Transverse colon (tissue), 4 donors: ENCODE measurements around the gene TCF7L2. TPM values are rescaled to one million over a fixed set of nuclear protein-coding genes. Genes with fewer than 3 reads are reported as not detected.

ENCODE experiments used
- DNase-seq: peaks from one replicate; pipeline ENCODE4 v3.0.0-alpha.2; 2019
- H3K27ac ChIP-seq, 4 donors: fragments of 200-600 bp; sonication (generic); 2 replicates each; pipeline ENCODE4 v1.5.1; 2016 to 2018; ENCODE audit warnings: inconsistent platforms in 4 of 4
- H3K27me3 ChIP-seq: fragments of 200-600 bp; sonication (generic); 2 replicates; pipeline ENCODE4 v1.5.1; 2017; ENCODE audit warnings: inconsistent platforms
- H3K36me3 ChIP-seq, 4 donors: fragments of 200-600 bp; sonication (generic); 2 replicates each; pipeline ENCODE4 v1.5.1; 2017 to 2019; ENCODE audit warnings: inconsistent platforms in 4 of 4
- H3K4me1 ChIP-seq, 4 donors: fragments of 200-600 bp; sonication (generic); 2 replicates each; pipeline ENCODE4 v1.5.1; 2017 to 2020; ENCODE audit warnings: inconsistent platforms in 4 of 4
- H3K4me3 ChIP-seq, 4 donors: fragments of 200-600 bp; sonication (generic); 1 replicate in 1 of 4; 2 replicates in 3 of 4; pipeline versions ENCODE4 v1.5.1 to v1.6.1; 2017 to 2019; ENCODE audit warnings: inconsistent platforms in 4 of 4
- H3K9me3 ChIP-seq, 2 donors: fragments of 200-600 bp; sonication (generic); 2 replicates each; pipeline ENCODE4 v1.5.1; 2017 to 2019; ENCODE audit warnings: inconsistent platforms in 2 of 2
- CTCF ChIP-seq, 5 experiments: fragments of 200-600 bp in 3 of 5; fragments of 450-650 bp in 2 of 5; sonication (generic) in 3 of 5; IDR thresholded peaks; 1 replicate in 2 of 5; 2 replicates in 3 of 5; pipeline ENCODE4 v1.5.1; 2016 to 2017; ENCODE audit warnings: antibody characterized with exemption in 5 of 5, inconsistent platforms in 3 of 5, mild to moderate bottlenecking in 2 of 5, moderate library complexity in 1 of 5
- EP300 ChIP-seq: sonication (generic); formaldehyde crosslinking; IDR thresholded peaks from one replicate; pipeline ENCODE4 v1.6.1; 2017; ENCODE audit warnings: antibody characterized with exemption, low read depth
- POLR2A ChIP-seq: fragments of 450-650 bp; IDR thresholded peaks from one replicate; pipeline ENCODE4 v1.6.1; 2016; ENCODE audit warnings: antibody characterized with exemption, mild to moderate bottlenecking, moderate library complexity
- POLR2AphosphoS5 ChIP-seq, 3 donors: sonication (generic); formaldehyde crosslinking; IDR thresholded peaks; one replicate each; pipeline ENCODE4 v1.6.1; 2016; ENCODE audit warnings: antibody characterized with exemption in 3 of 3
- WGBS, 2 donors: methylation state at CpG; one replicate each; pipeline ENCODE4 v1.1.5; 2018; ENCODE audit warnings: low coverage in 1 of 2; 5-methylcytosine and 5-hydroxymethylcytosine counted together
- in situ Hi-C, 4 donors: fragments of 200-750 bp; cut with MboI; loops; one replicate each; pipeline versions ENCODE4 v1.15.0 to v1.15.1; 2017; ENCODE audit warnings: low sequenced_read_pairs in 3 of 4, low pct_ligation_motif_present in 1 of 4, low pct_unique_long_range_greater_than_20kb in 1 of 4
- intact Hi-C: fragments of 100-400 bp; cut with DNase I; formaldehyde crosslinking; loops from one replicate; pipeline ENCODE4 v1.15.1; 2023; ENCODE audit warnings: low total_unique reads
- total RNA-seq, 4 donors: library from RNA; depleted of rRNA; stranded (reverse); fragments of >200 nt; gene quantifications; one replicate each; pipeline ENCODE4 v1.1.0, GENCODE V29; 2016

Gene TCF7L2
- total RNA-seq, 4 donors from 2014 or later, result 84.6 to 249 (median 137) TPM

DNA sequence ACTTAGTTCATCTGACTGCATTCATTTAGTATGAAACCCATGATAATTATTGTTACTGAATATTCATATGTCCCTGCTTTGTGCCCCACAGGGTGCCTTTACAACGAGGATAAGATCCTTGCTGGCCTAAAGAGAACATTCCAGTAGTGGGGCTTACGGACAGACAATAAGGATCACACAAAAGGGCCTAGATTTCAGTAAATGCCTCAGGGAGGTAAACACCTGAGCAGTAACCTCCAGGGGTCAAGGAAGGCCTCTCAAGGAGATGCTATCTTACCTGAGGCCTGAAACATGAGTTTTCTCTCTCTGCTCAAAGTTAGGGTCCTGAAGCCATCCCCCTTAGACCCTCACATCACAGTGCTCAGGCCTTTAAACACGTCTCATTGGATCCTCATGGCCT, 228.7 kb downstream of the TCF7L2 start:
- WGBS, 2 donors, result 72 to 81% methylated on average over 2 to 3 of the region's 3 CpGs
- no peak for DNase-seq
- TF ChIP-seq POLR2AphosphoS5 (IDR thresholded peaks at IDR 0.05), result no peak
- TF ChIP-seq EP300, result no peak
- TF ChIP-seq CTCF (IDR thresholded peaks at IDR 0.05), result no peak
- TF ChIP-seq POLR2A, result no peak
- intact Hi-C loops, result no loop called here
- in situ Hi-C loops, result no loop called here
- peaks cover 0 to 4% (median 1%) of the 10 kb centered on the region in 4 donors for H3K4me1 ChIP-seq
- H3K9me3 ChIP-seq, result no peaks in the 10 kb centered on the region
- no peaks in the 10 kb centered on the region for H3K36me3 ChIP-seq
- no peaks in the 10 kb centered on the region for H3K27me3 ChIP-seq
- no peak overlapping the region for H3K27ac ChIP-seq
- H3K4me3 ChIP-seq, result no peak overlapping the region

GRCh38 chr10:113179265-113179664, 229.2 kb downstream of the TCF7L2 start:
- H3K27me3 ChIP-seq, result no peaks in the 10 kb centered on the region

DNA sequence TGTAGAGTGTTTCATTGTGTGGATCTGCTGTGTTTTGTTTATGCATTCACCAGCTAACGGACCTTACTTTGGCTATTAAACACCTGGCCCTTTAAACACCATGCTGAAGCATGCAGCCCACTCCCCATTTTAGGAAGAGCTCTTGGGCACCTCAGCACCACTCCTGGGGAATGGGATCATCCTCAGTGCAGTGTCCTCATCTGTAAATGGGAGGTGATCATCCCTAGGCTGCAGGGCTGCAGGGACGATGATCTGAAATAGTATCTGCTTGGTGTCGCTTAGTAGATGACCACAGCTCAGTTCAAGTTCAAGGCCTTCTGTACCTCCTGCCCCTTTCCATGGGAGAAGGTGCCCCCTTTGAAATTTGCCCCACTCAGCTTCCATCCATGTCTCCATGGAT, 229.9 kb downstream of the TCF7L2 start:
- H3K36me3 ChIP-seq, result no peaks in the 10 kb centered on the region
- WGBS, 2 donors, result 93% methylated on average over 3 of the region's 3 CpGs; no CpG with 5 or more reads in 1 of the 2 donors
- H3K27me3 ChIP-seq, result no peaks in the 10 kb centered on the region
- in situ Hi-C loops, result no loop called here
- H3K27ac ChIP-seq, result no peak overlapping the region
- peaks cover 0 to 4% (median 1%) of the 10 kb centered on the region in 4 donors for H3K4me1 ChIP-seq
- no peak for DNase-seq
- intact Hi-C loops, result no loop called here
- no peak overlapping the region for H3K4me3 ChIP-seq
- no peaks in the 10 kb centered on the region for H3K9me3 ChIP-seq
- no peak for TF ChIP-seq POLR2AphosphoS5 (IDR thresholded peaks at IDR 0.05)

More at GRCh38 chr10:113179265-113179664, 229.2 kb downstream of the TCF7L2 start:
- in situ Hi-C loops, result no loop called here
- H3K9me3 ChIP-seq, result no peaks in the 10 kb centered on the region
- intact Hi-C loops, result no loop called here
- 75 to 84% methylated on average over 6 of the region's 6 CpGs for WGBS, 2 donors
- no peak overlapping the region for H3K27ac ChIP-seq
- no peak for DNase-seq
- peaks cover 0 to 4% (median 1%) of the 10 kb centered on the region in 4 donors for H3K4me1 ChIP-seq
- H3K36me3 ChIP-seq, result no peaks in the 10 kb centered on the region
- TF ChIP-seq EP300 (no peak), POLR2A (no peak), CTCF (IDR thresholded peaks at IDR 0.05) (no peak), POLR2AphosphoS5 (IDR thresholded peaks at IDR 0.05) (no peak)
- H3K4me3 ChIP-seq, result no peak overlapping the region

DNA sequence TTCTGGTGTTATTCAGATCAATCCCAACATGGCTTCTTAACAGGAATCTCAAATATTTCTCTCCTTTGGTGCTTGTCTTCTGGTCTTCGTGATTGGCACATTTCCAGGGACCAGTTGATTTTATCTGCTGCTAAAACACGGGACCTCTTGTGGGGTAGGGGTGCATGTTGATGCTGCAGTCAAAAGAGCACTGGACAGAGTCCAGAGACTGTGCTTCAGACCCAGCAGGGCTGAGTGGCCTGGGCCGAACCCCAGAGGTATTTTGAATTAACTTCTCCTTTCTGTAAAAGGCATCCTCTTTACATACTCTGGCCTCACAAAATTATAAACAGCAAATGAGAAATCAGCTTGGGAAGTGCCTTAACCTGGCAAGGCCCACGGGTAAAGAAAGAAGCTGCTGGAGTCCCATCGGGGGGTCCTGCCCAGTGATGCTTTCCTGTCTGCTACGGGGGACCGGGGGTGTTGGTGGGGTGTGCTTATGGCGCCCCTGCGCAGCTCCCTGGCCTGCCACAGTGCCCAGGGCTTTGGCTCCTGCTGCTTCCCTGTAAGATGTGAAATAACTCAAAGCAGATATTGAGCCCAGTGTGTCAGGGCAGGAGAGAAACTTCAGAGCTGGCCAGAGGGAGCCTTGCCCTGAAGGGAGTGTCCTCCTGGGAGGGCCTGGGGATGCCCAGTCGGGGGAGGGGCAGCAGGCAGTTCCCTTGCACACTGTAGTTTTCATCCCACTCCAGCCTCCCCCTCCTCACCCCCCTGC, 230.5 kb downstream of the TCF7L2 start:
- Histone ChIP-seq H3K27me3 (no peaks in the 10 kb centered on the region), H3K9me3 (no peaks in the 10 kb centered on the region), H3K36me3 (no peaks in the 10 kb centered on the region), H3K27ac (no peak overlapping the region), H3K4me1 (peaks cover 0 to 4% (median 1%) of the 10 kb centered on the region in 4 donors), H3K4me3 (no peak overlapping the region)
- TF ChIP-seq POLR2A (no peak), EP300 (no peak), CTCF (IDR thresholded peaks at IDR 0.05) (no peak), POLR2AphosphoS5 (IDR thresholded peaks at IDR 0.05) (no peak)
- no peak for DNase-seq
- WGBS, 2 donors, result 43 to 64% methylated on average over 1 to 10 of the region's 10 CpGs
- intact Hi-C loops, result no loop called here
- in situ Hi-C loops, result no loop called here
